SW 1271 (cell line): ENCODE measurements around the gene FRYL.
A peak's percentile ranks its signal among the peaks of the same experiment; 100 is the strongest.
"Not testable (repeated sequence)": the region's sequence is repeated elsewhere in the genome, so short reads cannot be mapped to it uniquely, and the experiment has no call there.

Experiments
- DNase-seq, 2 experiments: peaks; one replicate each; lab custom pipeline; 2025; lab: John Stamatoyannopoulos, UW

FRYL gene

GRCh38 chr4:48698029-48698971, 81.8 kb downstream of the FRYL start:
- peak; percentile 93 to 99 for DNase-seq

DNA sequence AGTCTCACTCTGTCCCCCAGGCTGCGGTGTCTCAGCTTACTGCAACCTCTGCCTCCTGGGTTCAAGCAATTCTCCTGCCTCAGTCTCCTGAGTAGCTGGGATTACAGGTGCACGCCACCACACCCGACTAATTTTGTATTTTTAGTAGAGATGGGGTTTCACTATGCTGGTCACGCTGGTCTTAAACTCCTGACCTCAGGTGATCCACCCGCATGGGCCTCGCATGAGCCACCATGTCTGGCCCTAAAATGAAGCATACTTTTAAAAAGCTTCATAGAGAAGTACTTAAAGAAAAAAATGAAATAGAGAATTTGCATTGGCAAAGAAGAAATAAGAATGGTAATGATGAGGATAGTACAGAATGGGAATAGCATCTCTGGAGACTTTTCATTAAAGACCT, 82.6 kb downstream of the FRYL start:
- not testable (repeated sequence) for DNase-seq

DNA sequence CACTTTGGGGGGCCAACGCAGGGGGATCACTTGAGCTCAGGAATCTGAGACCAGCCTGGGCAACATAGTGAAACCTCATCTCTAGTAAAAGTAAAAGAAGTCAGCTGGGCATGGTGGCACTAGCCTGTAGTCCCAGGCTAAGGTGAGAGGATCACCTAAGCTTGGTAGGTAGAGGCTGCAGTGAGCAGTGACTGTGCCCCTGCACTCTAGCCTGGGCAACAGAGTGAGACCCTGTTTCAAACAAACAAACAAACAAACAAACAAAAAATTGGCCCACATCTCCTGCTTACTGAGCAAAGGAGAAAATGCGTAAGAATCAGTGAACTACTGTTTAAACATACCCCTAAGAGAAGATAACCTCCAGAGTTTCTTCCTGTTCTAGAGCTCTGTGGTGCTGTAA, 85.3 kb downstream of the FRYL start:
- no peak for DNase-seq

- DNase-seq: no peak
Measured at GRCh38 chr4:48693856-48694574, 86.1 kb downstream of the FRYL start.

GRCh38 chr4:48692897-48693296, 87.2 kb downstream of the FRYL start:
- no peak for DNase-seq

- DNase-seq: no peak
Measured at GRCh38 chr4:48692044-48692443, 88.0 kb downstream of the FRYL start.

DNA sequence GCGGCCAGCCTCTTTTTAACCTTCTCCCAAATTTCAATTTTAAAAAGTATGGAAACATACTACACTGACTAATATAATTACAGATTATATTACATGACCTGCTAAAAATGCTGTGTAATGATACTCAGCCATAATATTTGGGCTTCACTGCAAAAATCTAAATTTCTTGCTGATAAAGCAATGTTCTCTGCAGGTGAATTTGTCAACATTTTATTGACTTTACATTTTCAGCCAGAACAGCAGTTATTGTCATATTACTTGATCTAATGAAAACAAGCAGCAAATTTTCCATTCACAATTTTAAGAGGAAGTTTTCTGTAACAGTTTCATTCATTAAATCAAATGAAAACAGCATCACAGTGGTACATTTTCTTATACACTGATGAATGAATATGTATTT, 91.1 kb downstream of the FRYL start:
- DNase-seq: no peak

DNA sequence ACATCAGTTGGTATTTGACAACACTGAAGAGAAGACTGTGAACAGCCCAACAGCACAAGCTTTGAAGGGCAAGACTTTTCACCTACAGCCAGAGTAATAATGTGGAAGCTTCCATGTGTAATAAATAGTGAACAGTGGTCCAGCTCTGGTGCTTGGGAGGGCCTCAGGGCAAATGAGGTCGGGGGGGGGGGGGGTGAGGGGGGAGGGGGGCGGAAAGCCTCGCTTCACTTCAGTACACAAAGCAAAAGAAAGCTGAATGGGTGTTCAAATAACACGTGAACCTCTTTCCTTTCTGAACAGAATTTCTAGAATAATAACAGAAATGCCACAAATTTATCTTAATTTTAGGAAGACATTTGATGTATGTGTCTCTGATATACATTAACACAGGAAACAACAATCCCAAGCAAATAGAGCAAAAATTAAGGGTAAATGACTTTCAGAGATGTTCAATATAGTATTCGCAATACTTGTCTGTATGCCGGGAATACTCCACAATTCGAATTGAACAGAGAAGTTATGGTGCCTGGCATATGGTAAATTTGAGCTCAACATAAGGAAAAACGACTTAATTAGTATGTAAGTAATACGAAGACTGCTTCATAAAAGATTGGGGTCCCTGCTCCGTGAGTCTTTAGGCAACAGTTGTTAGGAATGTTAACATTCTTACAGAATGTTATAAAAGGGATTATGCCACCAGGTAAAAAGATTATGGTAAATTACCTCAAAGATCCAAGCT, 92.6 kb downstream of the FRYL start:
- DNase-seq: no peak

DNA sequence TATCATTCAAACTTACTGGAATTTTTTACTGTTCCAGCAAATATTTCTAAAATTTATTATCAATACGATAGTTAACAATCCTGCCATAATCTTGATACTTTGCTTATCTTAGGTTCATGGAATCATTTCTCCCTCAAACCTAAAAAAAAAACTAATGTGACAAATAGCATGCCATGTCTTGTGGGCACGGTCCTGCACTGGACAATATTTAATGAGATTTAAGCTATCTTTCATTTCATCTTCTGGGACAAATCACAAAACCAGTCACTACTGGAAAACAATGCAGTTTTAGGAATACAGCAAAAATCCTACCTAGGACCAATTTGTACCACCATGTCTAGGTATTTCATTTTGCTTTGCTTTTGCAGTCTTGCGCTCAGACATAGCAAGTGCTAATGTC, 93.7 kb downstream of the FRYL start:
- DNase-seq: no peak

DNA sequence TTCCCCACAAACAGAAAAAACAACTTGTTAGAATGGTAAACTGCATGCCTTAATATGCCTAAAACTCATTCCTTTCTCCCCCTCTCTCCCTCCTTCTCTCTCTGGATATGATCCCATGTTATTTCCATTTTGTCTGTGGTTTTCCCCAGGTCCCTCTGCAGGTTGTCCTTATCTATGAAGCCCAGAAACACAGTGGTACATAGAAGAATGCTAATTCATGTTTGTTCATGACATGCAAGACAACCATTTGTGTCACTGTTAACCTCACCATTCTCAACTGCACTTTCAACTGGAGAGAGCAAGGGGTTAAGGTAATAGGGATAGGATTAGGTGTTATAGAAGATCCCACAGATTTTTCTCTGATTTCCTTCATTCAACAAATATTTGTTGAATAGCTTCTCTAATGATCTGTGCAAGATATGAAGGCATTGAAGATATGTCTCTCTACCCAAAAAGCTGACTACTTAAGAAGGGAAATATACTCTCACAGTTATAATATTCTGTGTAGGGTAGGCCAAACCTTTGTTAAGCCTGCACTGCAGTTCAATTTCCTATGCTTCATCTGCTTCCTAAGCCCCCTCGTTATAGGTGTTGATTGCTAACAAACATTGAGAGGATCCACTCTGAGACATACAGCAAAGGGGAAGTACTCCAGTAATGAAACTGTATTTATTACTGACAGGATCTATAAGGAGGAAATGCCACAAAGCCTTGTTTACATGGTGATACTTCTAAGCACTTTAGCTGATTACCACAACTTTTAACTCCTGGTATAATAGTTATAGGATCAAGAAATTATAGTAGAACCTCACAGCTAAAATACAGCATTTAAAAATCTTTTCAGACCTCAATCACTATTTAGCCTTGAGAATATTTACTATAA, 96.1 kb downstream of the FRYL start:
- no peak for DNase-seq

DNA sequence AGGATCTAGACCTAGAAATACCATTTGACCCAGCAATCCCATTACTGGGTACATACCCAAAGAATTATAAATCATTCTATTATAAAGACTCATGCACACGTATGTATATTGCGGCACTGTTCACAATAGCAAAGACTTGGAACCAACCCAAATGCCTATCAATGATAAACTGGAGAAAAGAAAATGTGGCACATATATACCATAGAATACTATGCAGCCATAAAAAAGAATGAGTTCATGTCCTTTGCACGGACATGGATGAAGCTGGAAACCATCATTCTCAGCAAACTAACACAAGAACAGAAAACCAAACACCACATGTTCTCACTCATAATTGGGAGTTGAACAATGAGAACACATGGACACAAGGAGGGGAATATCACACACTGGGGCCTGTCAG, 97.2 kb downstream of the FRYL start:
- DNase-seq: not testable (repeated sequence)

GRCh38 chr4:48681856-48682255, 98.2 kb downstream of the FRYL start:
- peak in 1 of 2 experiments; percentile 21 for DNase-seq

GRCh38 chr4:48680848-48681568, 99.1 kb downstream of the FRYL start:
- DNase-seq: no peak

DNA sequence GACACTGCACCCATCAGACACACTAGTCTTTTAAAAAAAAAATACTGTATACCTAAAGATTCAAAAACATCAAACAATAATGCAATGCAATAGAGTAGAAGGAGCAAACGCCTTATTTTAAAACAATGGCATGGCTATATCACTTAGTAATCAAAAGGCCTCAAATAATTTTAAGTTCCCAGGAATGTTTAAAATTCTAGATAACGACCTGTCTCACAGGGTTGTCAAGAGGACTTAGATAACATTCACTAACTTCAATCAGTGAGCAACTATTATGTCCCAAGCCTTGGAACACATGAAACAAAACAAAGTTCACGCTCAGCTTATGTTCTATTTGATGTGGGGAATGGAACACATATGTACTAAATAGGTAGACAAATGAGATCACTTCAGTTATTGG, 106.5 kb downstream of the FRYL start:
- DNase-seq: no peak

DNA sequence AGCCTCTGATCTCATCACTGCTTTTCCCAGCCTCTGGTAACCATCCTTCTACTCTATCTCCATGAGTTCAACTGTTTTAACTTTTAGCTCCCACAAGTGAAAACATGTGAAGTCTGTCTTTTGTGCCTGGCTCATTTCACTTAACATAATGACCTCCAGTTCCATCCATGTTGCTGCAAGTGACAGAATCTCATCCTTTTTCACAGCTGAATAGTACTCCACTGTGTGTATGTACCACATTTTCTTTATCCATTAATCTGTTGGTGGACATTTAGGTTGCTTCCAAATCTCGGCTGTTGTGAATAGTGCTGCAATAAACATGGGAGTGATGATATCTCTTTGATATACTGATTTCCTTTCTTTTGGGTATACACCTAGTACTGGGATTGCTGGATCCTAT, 109.5 kb downstream of the FRYL start:
- no peak for DNase-seq

- DNase-seq: no peak
Measured at GRCh38 chr4:48669086-48669485, 111.0 kb downstream of the FRYL start.

GRCh38 chr4:48668254-48669017, 111.6 kb downstream of the FRYL start:
- DNase-seq: no peak

DNA sequence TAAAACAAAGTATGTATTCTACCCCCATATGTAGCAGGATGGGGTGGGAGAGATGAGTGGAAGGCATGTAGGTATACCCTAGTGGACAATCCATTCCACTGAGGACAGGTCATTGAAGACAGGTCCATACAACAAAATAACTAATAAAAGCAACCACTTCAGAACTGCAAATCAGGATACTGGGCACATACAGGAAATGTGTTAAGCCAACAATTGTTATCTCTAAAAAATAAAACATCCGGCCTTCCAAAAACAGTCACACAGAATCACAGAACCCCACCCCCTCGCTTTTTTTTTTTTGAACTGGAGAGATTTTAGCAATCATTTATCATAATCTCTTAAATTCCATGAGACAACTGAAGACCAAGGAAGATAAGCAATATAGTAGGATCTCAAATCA, 112.9 kb downstream of the FRYL start:
- no peak for DNase-seq

- no peak for DNase-seq
Measured at GRCh38 chr4:48665555-48666186, 114.4 kb downstream of the FRYL start.

- no peak for DNase-seq
Measured at GRCh38 chr4:48664938-48665337, 115.1 kb downstream of the FRYL start.
